Cardiac muscle cell (in vitro differentiated cells and primary cell): ENCODE results near the gene FADS2. TPM values are rescaled to one million over a fixed set of nuclear protein-coding genes. Genes with fewer than 3 reads are reported as not detected.

Experiments used
- DNase-seq, 2 donors: peaks; one replicate each; pipeline versions ENCODE4 v3.0.0 to v3.0.0-alpha.2; 2010 to 2017; ENCODE audit warnings: low read depth in 1 of 2, low spot score in 1 of 2
- H3K27ac ChIP-seq: fragments of 200-600 bp; sonication (generic); 2 replicates; pipeline ENCODE4 v1.5.1; 2016
- H3K27me3 ChIP-seq: fragments of 200-600 bp; sonication (generic); 2 replicates; pipeline ENCODE4 v1.6.0; 2016; ENCODE audit warnings: control low read depth
- H3K36me3 ChIP-seq: fragments of 200-600 bp; sonication (generic); 2 replicates; pipeline ENCODE4 v1.5.1; 2016; ENCODE audit warnings: control low read depth
- H3K4me1 ChIP-seq: fragments of 200-600 bp; sonication (generic); 2 replicates; pipeline ENCODE4 v1.8.1; 2017; ENCODE audit warnings: low read depth, mild to moderate bottlenecking, mixed run types
- H3K4me3 ChIP-seq: fragments of 200-600 bp; sonication (generic); 2 replicates; pipeline ENCODE4 v1.5.1; 2016; ENCODE audit warnings: mild to moderate bottlenecking
- H3K9me3 ChIP-seq: fragments of 200-600 bp; sonication (generic); 2 replicates; pipeline ENCODE4 v1.5.1; 2017; ENCODE audit warnings: low read depth, mild to moderate bottlenecking, control low read depth
- CTCF ChIP-seq: IDR thresholded peaks from 2 replicates; pipeline ENCODE4 v1.5.1; 2012; ENCODE audit warnings: low read depth, mild to moderate bottlenecking, low read length
- polyA plus RNA-seq: library from polyadenylated mRNA; unstranded; fragments of >200 nt; fragmentation: Nextera tagmentation; extraction: Ambion mirVana; gene quantifications from 2 replicates; pipeline ENCODE4 v1.2.1, GENCODE V29; 2016
- total RNA-seq: library from RNA; depleted of rRNA; stranded (reverse); fragments of >200 nt; gene quantifications from 2 replicates; pipeline ENCODE4 v1.2.3, GENCODE V29; 2016

The FADS2 gene
- total and polyA plus RNA-seq, 2 experiments from 2014 or later, result 103 to 262 TPM

- Histone ChIP-seq H3K27ac (no peak overlapping the region), H3K36me3 (no peaks in the 10 kb centered on the region), H3K27me3 (no peaks in the 10 kb centered on the region), H3K4me3 (no peak overlapping the region), H3K4me1 (peaks cover 15% of the 10 kb centered on the region), H3K9me3 (no peaks in the 10 kb centered on the region)
- TF ChIP-seq CTCF, result no peak
- DNase-seq, result no peak
These were observed 77.1 kb downstream of the FADS2 start for GRCh38 chr11:61905067-61905696.

- DNase-seq, result no peak
- TF ChIP-seq CTCF, result no peak
- Histone ChIP-seq H3K4me1 (peaks cover 15% of the 10 kb centered on the region), H3K27ac (no peak overlapping the region), H3K36me3 (no peaks in the 10 kb centered on the region), H3K9me3 (no peaks in the 10 kb centered on the region), H3K27me3 (no peaks in the 10 kb centered on the region), H3K4me3 (no peak overlapping the region)
These were observed 77.9 kb downstream of the FADS2 start for GRCh38 chr11:61905801-61906521.

DNA sequence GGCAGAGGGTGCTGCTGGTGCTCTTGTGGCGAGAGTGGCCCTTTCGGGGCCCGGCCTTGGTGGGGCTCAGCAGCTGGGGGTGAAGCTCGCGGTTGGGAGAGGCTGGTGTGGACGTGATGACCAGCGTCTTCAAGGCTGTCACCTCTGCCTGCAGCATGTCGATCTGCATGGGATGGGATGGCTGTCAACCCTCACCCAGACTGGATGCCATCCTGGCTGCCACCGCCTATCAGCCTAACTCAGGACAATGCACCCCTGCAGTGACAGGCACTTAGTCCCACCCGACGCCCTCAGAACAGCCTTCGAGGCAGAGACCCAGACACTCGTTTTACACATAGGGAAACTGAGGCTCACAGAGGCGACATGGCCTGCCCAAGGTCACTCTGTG is 78.4 kb downstream of the FADS2 start:
- Histone ChIP-seq H3K36me3 (no peaks in the 10 kb centered on the region), H3K4me3 (no peak overlapping the region), H3K27ac (no peak overlapping the region), H3K4me1 (peaks cover 15% of the 10 kb centered on the region), H3K9me3 (no peaks in the 10 kb centered on the region), H3K27me3 (no peaks in the 10 kb centered on the region)
- TF ChIP-seq CTCF, result no peak
- DNase-seq, result no peak

DNA sequence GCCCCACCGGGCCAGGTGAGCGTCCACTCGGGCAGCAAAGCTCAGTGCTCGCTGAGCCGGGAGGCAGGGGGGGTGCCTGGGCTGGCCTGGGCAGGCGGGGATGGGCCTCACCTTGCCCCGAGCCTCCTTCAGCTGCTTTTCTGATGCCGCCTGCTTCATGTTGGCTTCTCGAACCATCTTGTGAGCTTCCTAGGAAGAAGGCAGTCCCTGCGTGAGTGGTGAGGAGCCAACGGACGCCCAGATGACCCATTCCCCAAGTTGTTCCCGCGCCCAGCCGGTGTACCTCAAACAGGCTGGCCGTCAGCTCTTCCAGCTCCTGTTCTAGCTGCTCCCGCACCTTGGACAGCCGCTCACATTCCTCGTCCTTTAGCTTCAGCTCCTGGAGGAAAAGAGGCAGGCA is 79.2 kb downstream of the FADS2 start:
- Histone ChIP-seq H3K9me3 (no peaks in the 10 kb centered on the region), H3K27me3 (no peaks in the 10 kb centered on the region), H3K36me3 (no peaks in the 10 kb centered on the region), H3K27ac (peak overlapping the region; percentile 40), H3K4me1 (peaks cover 15% of the 10 kb centered on the region), H3K4me3 (no peak overlapping the region)
- DNase-seq, result no peak
- no peak for TF ChIP-seq CTCF

DNA sequence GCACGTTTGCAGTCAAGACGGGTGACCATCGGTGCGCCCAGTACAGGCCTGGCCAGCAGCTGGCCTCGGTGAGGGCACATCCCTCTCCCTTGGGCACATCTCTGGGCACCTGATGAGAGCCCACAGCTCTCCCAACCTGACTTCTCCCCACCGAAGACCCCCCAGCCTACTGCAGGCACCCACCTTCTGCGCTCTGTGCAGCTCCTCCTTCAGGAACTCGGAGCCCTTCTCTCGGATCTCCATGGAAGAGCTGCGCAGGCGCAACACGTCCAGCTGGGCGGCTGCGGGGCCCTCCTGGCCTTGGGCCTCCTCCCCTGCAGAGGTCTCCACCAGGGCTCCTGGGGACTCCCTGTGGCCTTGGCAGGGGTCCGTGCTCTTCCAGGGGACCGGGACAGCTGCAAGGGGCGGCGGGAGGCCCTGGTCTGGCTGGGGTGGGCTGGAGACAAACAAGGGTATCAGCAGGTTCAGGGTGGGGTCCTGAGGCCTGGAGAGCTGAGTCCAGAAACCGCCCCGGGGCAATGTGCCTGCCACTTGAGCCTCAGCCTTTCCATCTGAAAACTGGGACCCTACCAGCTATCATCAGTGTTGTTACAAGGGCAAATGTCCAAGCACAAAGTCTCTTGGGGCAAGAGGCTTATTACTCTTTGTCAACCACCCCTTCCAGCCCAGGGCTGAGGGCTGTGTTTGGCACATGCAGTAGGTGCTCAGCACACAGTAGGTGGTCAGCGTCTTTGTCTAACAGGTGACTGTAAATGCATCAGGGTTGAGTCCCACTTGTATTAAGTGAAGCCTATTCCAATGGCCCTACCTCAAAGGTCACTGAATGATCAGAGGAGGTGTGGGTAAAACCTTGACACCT is 80.0 kb downstream of the FADS2 start:
- no peaks in the 10 kb centered on the region for H3K27me3 ChIP-seq
- no peak for DNase-seq
- no peaks in the 10 kb centered on the region for H3K9me3 ChIP-seq
- no peak overlapping the region for H3K4me3 ChIP-seq
- peaks cover 15% of the 10 kb centered on the region for H3K4me1 ChIP-seq
- no peak for TF ChIP-seq CTCF
- peak overlapping the region; percentile 83 for H3K27ac ChIP-seq
- no peaks in the 10 kb centered on the region for H3K36me3 ChIP-seq
